Smooth muscle cell (in vitro differentiated cells): Measurements from ENCODE around the gene CDC37L1. TPM values are rescaled to one million over a fixed set of nuclear protein-coding genes. Genes with fewer than 3 reads are reported as not detected.

Source experiments
- DNase-seq: peaks from one replicate; lab custom pipeline; 2025; ENCODE audit not compliant: unreplicated experiment; lab: John Stamatoyannopoulos, UW
- H2AFZ ChIP-seq: fragments of 200-600 bp; sonication (generic); 2 replicates; pipeline ENCODE4 v1.6.0; 2016; ENCODE audit warnings: antibody characterized with exemption, low read depth, mild to moderate bottlenecking
- H3F3A ChIP-seq: fragments of 200-600 bp; sonication (generic); 2 replicates; pipeline ENCODE4 v1.6.0; 2017; ENCODE audit warnings: antibody characterized with exemption, low read depth
- H3K27ac ChIP-seq: fragments of 200-600 bp; sonication (generic); 2 replicates; pipeline ENCODE4 v1.5.1; 2016; ENCODE audit warnings: low read depth, mild to moderate bottlenecking
- H3K27me3 ChIP-seq: fragments of 200-600 bp; sonication (generic); 2 replicates; pipeline ENCODE4 v1.6.1; 2016; ENCODE audit warnings: low read depth, mild to moderate bottlenecking
- H3K36me3 ChIP-seq: fragments of 200-600 bp; sonication (generic); 2 replicates; pipeline ENCODE4 v1.5.1; 2016; ENCODE audit warnings: low read depth
- H3K4me1 ChIP-seq: fragments of 200-600 bp; sonication (generic); 2 replicates; pipeline ENCODE4 v1.5.1; 2016; ENCODE audit warnings: low read depth
- H3K4me2 ChIP-seq: fragments of 200-600 bp; sonication (generic); 2 replicates; pipeline ENCODE4 v1.6.0; 2016; ENCODE audit warnings: mild to moderate bottlenecking
- H3K4me3 ChIP-seq: fragments of 200-600 bp; sonication (generic); 2 replicates; pipeline ENCODE4 v1.5.1; 2016; ENCODE audit warnings: mild to moderate bottlenecking
- H3K79me2 ChIP-seq: fragments of 200-600 bp; sonication (generic); 2 replicates; pipeline ENCODE4 v1.6.0; 2016; ENCODE audit warnings: low read depth, mild to moderate bottlenecking
- H3K9ac ChIP-seq: fragments of 200-600 bp; sonication (generic); 2 replicates; pipeline ENCODE4 v1.6.0; 2016; ENCODE audit warnings: low read depth
- H3K9me3 ChIP-seq: fragments of 200-600 bp; sonication (generic); replicated peaks from 2 replicates; pipeline ENCODE4 v1.5.1; 2016; ENCODE audit warnings: low read depth
- H4K20me1 ChIP-seq: fragments of 200-600 bp; sonication (generic); 2 replicates; pipeline ENCODE4 v1.6.0; 2016; ENCODE audit warnings: low read depth
- CTCF ChIP-seq: fragments of 200-600 bp; sonication (generic); IDR thresholded peaks from 2 replicates; pipeline ENCODE4 v1.5.1; 2017; ENCODE audit warnings: borderline replicate concordance, mild to moderate bottlenecking, antibody characterized with exemption; ENCODE audit not compliant: insufficient read depth, poor library complexity, severe bottlenecking
- WGBS: methylation state at CpG from one replicate; pipeline ENCODE4 v1.1.7; 2016; ENCODE audit warnings: low lambda C conversion rate; 5-methylcytosine and 5-hydroxymethylcytosine counted together
- polyA plus RNA-seq: library from polyadenylated mRNA; unstranded; fragments of >200 nt; fragmentation: Nextera tagmentation; extraction: Ambion mirVana; gene quantifications from 2 replicates; pipeline ENCODE4 v1.2.1, GENCODE V29; 2016
- total RNA-seq: library from RNA; depleted of rRNA; stranded (reverse); fragments of >200 nt; gene quantifications from 2 replicates; pipeline ENCODE4 v1.2.3, GENCODE V29; 2014

The CDC37L1 gene
- total and polyA plus RNA-seq, 2 experiments from 2014 or later = 16.0 to 19.2 TPM

GRCh38 chr9:4739587-4740387, 60.4 kb downstream of the CDC37L1 start:
- peaks cover 41% of the 10 kb centered on the region for H3K79me2 ChIP-seq
- no peak overlapping the region for H3K27ac ChIP-seq
- peaks cover 6% of the 10 kb centered on the region for H3K4me1 ChIP-seq
- peak overlapping the region; percentile 72 for H3K4me3 ChIP-seq
- no peak for TF ChIP-seq CTCF
- peaks cover 4% of the 10 kb centered on the region for H3F3A ChIP-seq
- H4K20me1 ChIP-seq = peaks cover 3% of the 10 kb centered on the region
- no peaks in the 10 kb centered on the region for H3K9me3 ChIP-seq
- no peaks in the 10 kb centered on the region for H3K27me3 ChIP-seq
- 16% methylated on average over 26 of the region's 26 CpGs for WGBS
- H3K4me2 ChIP-seq = peak overlapping the region; percentile 84
- H3K36me3 ChIP-seq = no peaks in the 10 kb centered on the region
- H2AFZ ChIP-seq = peak overlapping the region; percentile 87
- peak overlapping the region; percentile 62 for H3K9ac ChIP-seq
- DNase-seq = no peak

GRCh38 chr9:4740388-4740637, 60.9 kb downstream of the CDC37L1 start:
- no peaks in the 10 kb centered on the region for H3K9me3 ChIP-seq

GRCh38 chr9:4740638-4741364, 61.4 kb downstream of the CDC37L1 start, which contains the start of gene AK3:
TSS of gene AK3 (minus strand) at chr9:4741202. CDS start at chr9:4741087, 115 bp downstream.
- H3K79me2 ChIP-seq = peaks cover 37% of the 10 kb centered on the region
- peak within 1 kb of the TSS; percentile 72 for H3K4me3 ChIP-seq
- H3F3A ChIP-seq = peaks cover 4% of the 10 kb centered on the region
- peaks cover 6% of the 10 kb centered on the region for H3K4me1 ChIP-seq
- peak within 1 kb of the TSS; percentile 62 for H3K9ac ChIP-seq
- H3K9me3 ChIP-seq = no peaks in the 10 kb centered on the region
- no peak for TF ChIP-seq CTCF
- H3K4me2 ChIP-seq = peak within 1 kb of the TSS; percentile 84
- peaks cover 3% of the 10 kb centered on the region for H4K20me1 ChIP-seq
- no peaks in the 10 kb centered on the region for H3K27me3 ChIP-seq
- H3K27ac ChIP-seq = no peak within 1 kb of the TSS
- peak; percentile 61 for DNase-seq
- 1% methylated on average over 51 of the region's 84 CpGs for WGBS
- no peaks in the 10 kb centered on the region for H3K36me3 ChIP-seq
- peak within 1 kb of the TSS; percentile 87 for H2AFZ ChIP-seq

More at GRCh38 chr9:4740388-4740637, 60.9 kb downstream of the CDC37L1 start:
- Histone ChIP-seq H3K27ac (no peak overlapping the region), H3K4me2 (peak overlapping the region; percentile 84), H3K36me3 (no peaks in the 10 kb centered on the region), H3K4me1 (peaks cover 6% of the 10 kb centered on the region), H4K20me1 (peaks cover 3% of the 10 kb centered on the region), H3K9ac (peak overlapping the region; percentile 62), H3K4me3 (peak overlapping the region; percentile 72), H2AFZ (peak overlapping the region; percentile 87), H3F3A (peaks cover 4% of the 10 kb centered on the region), H3K27me3 (no peaks in the 10 kb centered on the region), H3K79me2 (peaks cover 39% of the 10 kb centered on the region)
- no peak for DNase-seq
- WGBS = 0% methylated on average over 4 of the region's 4 CpGs
- no peak for TF ChIP-seq CTCF
